Neural progenitor cell (in vitro differentiated cells): ENCODE data around the gene RAB31.

Experiments
- EZH2phosphoT487 ChIP-seq: fragments of 200-600 bp; sonication (generic); IDR thresholded peaks from 2 replicates; pipeline ENCODE4 v1.6.1; 2017; ENCODE audit warnings: antibody characterized with exemption
- TF ChIP-seq, protein P1 (sequence below): fragments of 200-600 bp; sonication (generic); IDR thresholded peaks from 2 replicates; pipeline ENCODE4 v1.5.1; 2017; ENCODE audit warnings: antibody characterized with exemption, mild to moderate bottlenecking

DNA sequence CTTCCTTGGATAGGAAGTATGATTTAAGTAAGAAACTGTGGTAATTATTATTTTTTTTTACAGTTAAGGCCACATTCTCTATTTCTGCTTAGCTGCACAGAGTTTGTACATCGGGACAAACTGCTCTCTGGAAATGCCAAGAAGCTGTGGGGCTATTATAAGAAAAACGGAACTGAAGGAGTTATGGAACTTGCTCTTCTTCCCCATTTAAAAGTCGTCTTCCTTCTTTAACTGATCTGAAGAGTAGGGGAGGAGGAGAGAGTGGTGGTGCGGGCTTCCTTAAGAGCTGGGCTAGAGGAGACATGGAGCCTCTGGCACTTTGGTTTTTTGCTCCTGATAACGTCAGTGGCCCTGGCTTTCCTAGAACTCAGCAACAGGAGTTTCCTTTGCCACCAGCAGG is 54.4 kb downstream of the RAB31 start:
- TF ChIP-seq, protein P1, sequence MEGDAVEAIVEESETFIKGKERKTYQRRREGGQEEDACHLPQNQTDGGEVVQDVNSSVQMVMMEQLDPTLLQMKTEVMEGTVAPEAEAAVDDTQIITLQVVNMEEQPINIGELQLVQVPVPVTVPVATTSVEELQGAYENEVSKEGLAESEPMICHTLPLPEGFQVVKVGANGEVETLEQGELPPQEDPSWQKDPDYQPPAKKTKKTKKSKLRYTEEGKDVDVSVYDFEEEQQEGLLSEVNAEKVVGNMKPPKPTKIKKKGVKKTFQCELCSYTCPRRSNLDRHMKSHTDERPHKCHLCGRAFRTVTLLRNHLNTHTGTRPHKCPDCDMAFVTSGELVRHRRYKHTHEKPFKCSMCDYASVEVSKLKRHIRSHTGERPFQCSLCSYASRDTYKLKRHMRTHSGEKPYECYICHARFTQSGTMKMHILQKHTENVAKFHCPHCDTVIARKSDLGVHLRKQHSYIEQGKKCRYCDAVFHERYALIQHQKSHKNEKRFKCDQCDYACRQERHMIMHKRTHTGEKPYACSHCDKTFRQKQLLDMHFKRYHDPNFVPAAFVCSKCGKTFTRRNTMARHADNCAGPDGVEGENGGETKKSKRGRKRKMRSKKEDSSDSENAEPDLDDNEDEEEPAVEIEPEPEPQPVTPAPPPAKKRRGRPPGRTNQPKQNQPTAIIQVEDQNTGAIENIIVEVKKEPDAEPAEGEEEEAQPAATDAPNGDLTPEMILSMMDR: no peak
- no peak for TF ChIP-seq EZH2phosphoT487
